H9 (cell line): ENCODE measurements around the gene ZNF561. TPM values are rescaled to one million over a fixed set of nuclear protein-coding genes. Genes with fewer than 3 reads are reported as not detected.
"Not testable (repeated sequence)": the region's sequence is repeated elsewhere in the genome, so short reads cannot be mapped to it uniquely, and the experiment has no call there.

Source experiments
- DNase-seq: peaks from one replicate; pipeline ENCODE4 v3.0.0-alpha.2; 2017
- H2AFZ ChIP-seq: one replicate; pipeline ENCODE4 v1.6.1; 2013; ENCODE audit warnings: mild to moderate bottlenecking, low read length, control low read depth, moderate library complexity
- H2AK5ac ChIP-seq: 2 replicates; pipeline ENCODE4 v1.6.1; 2013; ENCODE audit warnings: low read length, control low read depth, mixed read lengths; ENCODE audit not compliant: insufficient read length
- H2BK120ac ChIP-seq: one replicate; pipeline ENCODE4 v1.6.1; 2013; ENCODE audit warnings: low read depth, mild to moderate bottlenecking, low read length, control low read depth, inconsistent platforms; ENCODE audit not compliant: poor library complexity, severe bottlenecking
- H2BK12ac ChIP-seq: 2 replicates; pipeline ENCODE4 v1.6.1; 2013; ENCODE audit warnings: low read length, control low read depth, mixed read lengths, low read depth; ENCODE audit not compliant: insufficient read length
- H2BK15ac ChIP-seq: 2 replicates; pipeline ENCODE4 v1.6.1; 2013; ENCODE audit warnings: low read depth, low read length, control low read depth
- H2BK20ac ChIP-seq: one replicate; pipeline ENCODE4 v1.6.1; 2013; ENCODE audit warnings: low read depth, mild to moderate bottlenecking, low read length, control low read depth, inconsistent platforms; ENCODE audit not compliant: poor library complexity, severe bottlenecking
- H2BK5ac ChIP-seq: 2 replicates; pipeline ENCODE4 v1.6.1; 2013; ENCODE audit warnings: low read length, control low read depth, mixed read lengths; ENCODE audit not compliant: insufficient read length
- H3K14ac ChIP-seq: 2 replicates; pipeline ENCODE4 v1.6.1; 2013; ENCODE audit warnings: low read length, control low read depth; ENCODE audit not compliant: insufficient read depth
- H3K18ac ChIP-seq: 2 replicates; pipeline ENCODE4 v1.6.1; 2013; ENCODE audit warnings: low read depth, mild to moderate bottlenecking, mixed read lengths, low read length, control low read depth; ENCODE audit not compliant: insufficient read length
- H3K23ac ChIP-seq: 2 replicates; pipeline ENCODE4 v1.6.1; 2013; ENCODE audit warnings: low read length, control low read depth, mixed read lengths, low read depth; ENCODE audit not compliant: insufficient read length
- H3K23me2 ChIP-seq: 2 replicates; pipeline ENCODE4 v1.6.1; 2013; ENCODE audit warnings: low read depth, mild to moderate bottlenecking, mixed read lengths, low read length, control low read depth; ENCODE audit not compliant: insufficient read length, poor library complexity, severe bottlenecking
- H3K27ac ChIP-seq: 2 replicates; pipeline ENCODE4 v1.5.1; 2013; ENCODE audit warnings: low read length, control low read depth, mixed read lengths, low read depth; ENCODE audit not compliant: insufficient read length
- H3K27me3 ChIP-seq: 2 replicates; pipeline ENCODE4 v1.6.1; 2013; ENCODE audit warnings: low read length, control low read depth, inconsistent platforms; ENCODE audit not compliant: insufficient read depth
- H3K4ac ChIP-seq: 2 replicates; pipeline ENCODE4 v1.6.1; 2013; ENCODE audit warnings: low read depth, mild to moderate bottlenecking, control low read depth, inconsistent platforms, low read length, moderate library complexity
- H3K4me1 ChIP-seq: 2 replicates; pipeline ENCODE4 v1.6.1; 2013; ENCODE audit warnings: low read length, control low read depth, inconsistent platforms; ENCODE audit not compliant: insufficient read depth
- H3K4me2 ChIP-seq: 2 replicates; pipeline ENCODE4 v1.6.1; 2013; ENCODE audit warnings: low read length, control low read depth, mixed read lengths; ENCODE audit not compliant: insufficient read length, insufficient read depth
- H3K56ac ChIP-seq: 2 replicates; pipeline ENCODE4 v1.6.1; 2013; ENCODE audit warnings: low read depth, mild to moderate bottlenecking, mixed read lengths, low read length, control low read depth; ENCODE audit not compliant: insufficient read length
- H3K79me1 ChIP-seq: 2 replicates; pipeline ENCODE4 v1.6.1; 2013; ENCODE audit warnings: low read depth, mild to moderate bottlenecking, moderate library complexity, low read length, control low read depth, inconsistent platforms; ENCODE audit not compliant: insufficient read depth, poor library complexity, severe bottlenecking
- H3K79me2 ChIP-seq: 2 replicates; pipeline ENCODE4 v1.6.1; 2013; ENCODE audit warnings: low read length, control low read depth, inconsistent platforms; ENCODE audit not compliant: insufficient read depth
- H3K9ac ChIP-seq: 2 replicates; pipeline ENCODE4 v1.6.1; 2013; ENCODE audit warnings: low read length, control low read depth, mixed read lengths; ENCODE audit not compliant: insufficient read length; ENCODE audit errors: extremely low read depth
- H3K9me3 ChIP-seq: one replicate; pipeline ENCODE4 v1.6.1; 2013; ENCODE audit warnings: low read depth, low read length, inconsistent platforms; ENCODE audit not compliant: control insufficient read depth
- H3T11ph ChIP-seq: one replicate; pipeline ENCODE4 v1.6.1; 2013; ENCODE audit warnings: mild to moderate bottlenecking, low read length, control low read depth, inconsistent platforms
- H4K20me1 ChIP-seq: one replicate; pipeline ENCODE4 v1.6.1; 2013; ENCODE audit not compliant: control insufficient read depth, insufficient read length, insufficient read depth
- H4K5ac ChIP-seq: 2 replicates; pipeline ENCODE4 v1.6.1; 2013; ENCODE audit warnings: low read depth, mild to moderate bottlenecking, mixed read lengths, low read length, control low read depth; ENCODE audit not compliant: insufficient read length
- H4K8ac ChIP-seq: replicated peaks from 2 replicates; pipeline ENCODE4 v1.6.1; 2013; ENCODE audit warnings: low read length, control low read depth, mixed read lengths, low read depth; ENCODE audit not compliant: insufficient read length
- H4K91ac ChIP-seq: 2 replicates; pipeline ENCODE4 v1.6.1; 2013; ENCODE audit warnings: low read depth, mild to moderate bottlenecking, moderate library complexity, mixed read lengths, low read length, control low read depth; ENCODE audit not compliant: insufficient read length
- H3K27ac Mint-ChIP-seq, 3 experiments: 2 replicates in 2 of 3; 3 replicates in 1 of 3; pipeline ENCODE4 v1.8.0; 2020 to 2021; ENCODE audit warnings: mixed read lengths in 3 of 3, mild to moderate bottlenecking in 1 of 3, moderate library complexity in 1 of 3
- H3K27me3 Mint-ChIP-seq: 2 replicates; pipeline ENCODE4 v1.8.0; 2021; ENCODE audit warnings: low read depth, mild to moderate bottlenecking, moderate library complexity, mixed read lengths
- H3K36me3 Mint-ChIP-seq, 3 experiments: 2 replicates in 2 of 3; 3 replicates in 1 of 3; pipeline ENCODE4 v1.8.0; 2020 to 2021; ENCODE audit warnings: low read depth in 3 of 3, mixed read lengths in 3 of 3; ENCODE audit not compliant: insufficient read depth in 1 of 3
- H3K4me1 Mint-ChIP-seq, 2 experiments: 2 replicates each; pipeline ENCODE4 v1.8.0; 2020; ENCODE audit warnings: mixed read lengths in 2 of 2
- H3K4me3 Mint-ChIP-seq, 2 experiments: 2 replicates in 1 of 2; 3 replicates in 1 of 2; pipeline ENCODE4 v1.8.0; 2020 to 2021; ENCODE audit warnings: mild to moderate bottlenecking in 2 of 2, mixed read lengths in 2 of 2, moderate library complexity in 1 of 2
- H3K9me3 Mint-ChIP-seq, 2 experiments: 2 replicates in 1 of 2; 3 replicates in 1 of 2; pipeline ENCODE4 v1.8.0; 2020; ENCODE audit warnings: mild to moderate bottlenecking in 2 of 2, mixed read lengths in 2 of 2, moderate library complexity in 1 of 2
- WGBS: extraction: QIAGEN DNeasy Blood & Tissue Kit; methylation state at CpG from one replicate; pipeline ENCODE4 v1.1.7; 2013; ENCODE audit warnings: missing lambda C conversion rate, low lambda C conversion rate, mixed read lengths; ENCODE audit not compliant: insufficient read length; ENCODE audit errors: extremely low coverage; 5-methylcytosine and 5-hydroxymethylcytosine counted together
- total RNA-seq: library from RNA; stranded (reverse); gene quantifications from 2 replicates; pipeline ENCODE4 v1.2.1, GENCODE V29; 2021
- TF ChIP-seq, protein P1 (sequence below): fragments of 200-600 bp; sonication (generic); conservative IDR thresholded peaks from 3 replicates; pipeline ENCODE4 v1.8.0; 2021; ENCODE audit warnings: antibody characterized with exemption, mild to moderate bottlenecking

ZNF561 gene
- total RNA-seq, 1 experiment from 2014 or later: 50.8 TPM

- H3K27ac ChIP-seq: no peak within 1 kb of the TSS
- H3K14ac ChIP-seq: peak within 1 kb of the TSS; percentile 91; the same call in 1 of the 2 replicates
- no CpG with 5 or more reads among the region's 51 CpGs for WGBS
- H2AK5ac ChIP-seq: no peak within 1 kb of the TSS
- DNase-seq: peak; percentile 92
- no peak within 1 kb of the TSS for H2BK5ac ChIP-seq
- no peak within 1 kb of the TSS for H2BK15ac ChIP-seq
- Mint-ChIP-seq H3K4me3 (peak within 1 kb of the TSS; percentile 93 to 94), H3K4me1 (peaks cover 39 to 49% of the 10 kb centered on the region in 2 experiments), H3K9me3 (peaks cover 0 to 30% of the 10 kb centered on the region in 2 experiments; a peak in 3 of 5 replicates), H3K27ac (peak within 1 kb of the TSS; percentile 96 to 99 (median 98)), H3K36me3 (peaks cover 28 to 35% (median 34%) of the 10 kb centered on the region in 3 experiments), H3K27me3 (no peaks in the 10 kb centered on the region)
- H2BK120ac ChIP-seq: no peak within 1 kb of the TSS
- H4K8ac ChIP-seq: no peak within 1 kb of the TSS
- no peaks in the 10 kb centered on the region for H3K79me1 ChIP-seq
- H4K91ac ChIP-seq: no peak within 1 kb of the TSS
- H2AFZ ChIP-seq: no peak within 1 kb of the TSS
- peak within 1 kb of the TSS; percentile 80 for H3K9ac ChIP-seq
- H3T11ph ChIP-seq: no peak within 1 kb of the TSS
- H3K23ac ChIP-seq: no peak within 1 kb of the TSS
- peak within 1 kb of the TSS; percentile 38; the same call in 1 of the 2 replicates for H3K4ac ChIP-seq
- H3K79me2 ChIP-seq: peaks cover 43% of the 10 kb centered on the region
- H3K56ac ChIP-seq: no peak within 1 kb of the TSS
- H3K4me1 ChIP-seq: peaks cover 2% of the 10 kb centered on the region; the same call in 1 of the 2 replicates
- H4K5ac ChIP-seq: peak within 1 kb of the TSS; percentile 13
- H3K9me3 ChIP-seq: no peaks in the 10 kb centered on the region
- H4K20me1 ChIP-seq: no peaks in the 10 kb centered on the region
- no peak within 1 kb of the TSS for H2BK12ac ChIP-seq
- H3K27me3 ChIP-seq: no peaks in the 10 kb centered on the region
- peak within 1 kb of the TSS; percentile 74 for H3K4me2 ChIP-seq
- no peak within 1 kb of the TSS for H2BK20ac ChIP-seq
- H3K23me2 ChIP-seq: peaks cover 3% of the 10 kb centered on the region
- TF ChIP-seq, protein P1, sequence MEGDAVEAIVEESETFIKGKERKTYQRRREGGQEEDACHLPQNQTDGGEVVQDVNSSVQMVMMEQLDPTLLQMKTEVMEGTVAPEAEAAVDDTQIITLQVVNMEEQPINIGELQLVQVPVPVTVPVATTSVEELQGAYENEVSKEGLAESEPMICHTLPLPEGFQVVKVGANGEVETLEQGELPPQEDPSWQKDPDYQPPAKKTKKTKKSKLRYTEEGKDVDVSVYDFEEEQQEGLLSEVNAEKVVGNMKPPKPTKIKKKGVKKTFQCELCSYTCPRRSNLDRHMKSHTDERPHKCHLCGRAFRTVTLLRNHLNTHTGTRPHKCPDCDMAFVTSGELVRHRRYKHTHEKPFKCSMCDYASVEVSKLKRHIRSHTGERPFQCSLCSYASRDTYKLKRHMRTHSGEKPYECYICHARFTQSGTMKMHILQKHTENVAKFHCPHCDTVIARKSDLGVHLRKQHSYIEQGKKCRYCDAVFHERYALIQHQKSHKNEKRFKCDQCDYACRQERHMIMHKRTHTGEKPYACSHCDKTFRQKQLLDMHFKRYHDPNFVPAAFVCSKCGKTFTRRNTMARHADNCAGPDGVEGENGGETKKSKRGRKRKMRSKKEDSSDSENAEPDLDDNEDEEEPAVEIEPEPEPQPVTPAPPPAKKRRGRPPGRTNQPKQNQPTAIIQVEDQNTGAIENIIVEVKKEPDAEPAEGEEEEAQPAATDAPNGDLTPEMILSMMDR: no peak
- H3K18ac ChIP-seq: peak within 1 kb of the TSS; percentile 83
These were observed 36.8 kb downstream of the ZNF561 start, which contains the start of gene ZNF121 for GRCh38 chr19:9584073-9584833. ZNF121 (minus strand) TSS chr19:9584504; CDS start chr19:9568097, 16,407 bp downstream.

GRCh38 chr19:9582081-9582725, 38.8 kb downstream of the ZNF561 start:
- peak overlapping the region; percentile 74 for H3K4me2 ChIP-seq
- peak overlapping the region; percentile 48 to 95 (median 64) for H3K27ac Mint-ChIP-seq
- WGBS: no CpG with 5 or more reads among the region's 13 CpGs

More at GRCh38 chr19:9582081-9582725, 38.8 kb downstream of the ZNF561 start:
- H3K79me1 ChIP-seq, H3K9me3 ChIP-seq, H3K27me3 Mint-ChIP-seq, H2AK5ac ChIP-seq, H4K20me1 ChIP-seq, H4K8ac ChIP-seq, H3K23me2 ChIP-seq, H3K27me3 ChIP-seq, H4K91ac ChIP-seq, H3K4me1 ChIP-seq, H3K23ac ChIP-seq, H2BK5ac ChIP-seq, H3T11ph ChIP-seq, H3K56ac ChIP-seq, H2BK20ac ChIP-seq, H2BK15ac ChIP-seq, H2BK120ac ChIP-seq, H2AFZ ChIP-seq, H3K4ac ChIP-seq, H4K5ac ChIP-seq, H3K14ac ChIP-seq, H2BK12ac ChIP-seq: not testable (repeated sequence)
- peaks cover 41 to 55% (median 50%) of the 10 kb centered on the region in 3 experiments for H3K36me3 Mint-ChIP-seq
- peaks cover 43 to 51% of the 10 kb centered on the region in 2 experiments for H3K4me1 Mint-ChIP-seq
- H3K9ac ChIP-seq: peak overlapping the region; percentile 51
- H3K9me3 Mint-ChIP-seq: peaks cover 7 to 50% of the 10 kb centered on the region in 2 experiments; a peak in 4 of 5 replicates
- DNase-seq: peak; percentile 47
- peak overlapping the region; percentile 18 for H3K18ac ChIP-seq
- peak overlapping the region; percentile 64 for H3K27ac ChIP-seq
- H3K4me3 Mint-ChIP-seq: peak overlapping the region; percentile 72 to 83
- peaks cover 60% of the 10 kb centered on the region for H3K79me2 ChIP-seq
